ENCODE results near the gene GPC6.

DNA sequence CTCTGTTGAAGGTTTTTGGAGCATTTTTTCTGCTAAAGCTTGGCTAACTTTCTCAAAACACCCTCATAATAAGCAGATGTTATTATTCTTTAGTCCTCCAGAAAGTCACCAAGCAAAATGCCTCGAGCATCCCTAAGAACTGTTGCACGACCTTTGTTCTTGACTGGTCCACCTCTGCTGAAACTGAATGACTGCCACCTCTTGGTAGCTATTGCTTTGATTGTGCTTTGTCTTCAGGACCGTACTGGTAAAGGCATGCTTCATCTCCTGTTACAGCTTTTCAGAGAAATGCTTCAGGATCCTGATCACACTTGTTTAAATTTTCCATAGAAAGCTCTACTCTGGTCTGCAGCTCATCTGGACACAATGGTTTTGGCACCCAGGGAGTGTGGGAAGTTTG is 998.1 kb downstream of the GPC6 start:
- TF ChIP-seq, protein P1, sequence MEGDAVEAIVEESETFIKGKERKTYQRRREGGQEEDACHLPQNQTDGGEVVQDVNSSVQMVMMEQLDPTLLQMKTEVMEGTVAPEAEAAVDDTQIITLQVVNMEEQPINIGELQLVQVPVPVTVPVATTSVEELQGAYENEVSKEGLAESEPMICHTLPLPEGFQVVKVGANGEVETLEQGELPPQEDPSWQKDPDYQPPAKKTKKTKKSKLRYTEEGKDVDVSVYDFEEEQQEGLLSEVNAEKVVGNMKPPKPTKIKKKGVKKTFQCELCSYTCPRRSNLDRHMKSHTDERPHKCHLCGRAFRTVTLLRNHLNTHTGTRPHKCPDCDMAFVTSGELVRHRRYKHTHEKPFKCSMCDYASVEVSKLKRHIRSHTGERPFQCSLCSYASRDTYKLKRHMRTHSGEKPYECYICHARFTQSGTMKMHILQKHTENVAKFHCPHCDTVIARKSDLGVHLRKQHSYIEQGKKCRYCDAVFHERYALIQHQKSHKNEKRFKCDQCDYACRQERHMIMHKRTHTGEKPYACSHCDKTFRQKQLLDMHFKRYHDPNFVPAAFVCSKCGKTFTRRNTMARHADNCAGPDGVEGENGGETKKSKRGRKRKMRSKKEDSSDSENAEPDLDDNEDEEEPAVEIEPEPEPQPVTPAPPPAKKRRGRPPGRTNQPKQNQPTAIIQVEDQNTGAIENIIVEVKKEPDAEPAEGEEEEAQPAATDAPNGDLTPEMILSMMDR (tag by site-specific recombination; IDR thresholded peaks at IDR 0.05) = no peak
- TF ChIP-seq ZNF544 (tag by site-specific recombination; IDR thresholded peaks at IDR 0.05) (no peak), ZBTB21 (tag by site-specific recombination; IDR thresholded peaks at IDR 0.05) (no peak), ZNF792 (tag by site-specific recombination; IDR thresholded peaks at IDR 0.05) (no peak), ZNF529 (tag by site-specific recombination; IDR thresholded peaks at IDR 0.05; ENCODE audit: insufficient replicate concordance) (no peak), ZNF707 (tag by site-specific recombination; IDR thresholded peaks at IDR 0.05) (no peak), ZNF274 (IDR thresholded peaks at IDR 0.05; ENCODE audit: low read length) (no peak), ZNF274 (tag by site-specific recombination; IDR thresholded peaks at IDR 0.05; ENCODE audit: borderline replicate concordance) (no peak), ZNF174 (tag by site-specific recombination; IDR thresholded peaks at IDR 0.05) (no peak), ZNF2 (tag by site-specific recombination; IDR thresholded peaks at IDR 0.05) (no peak)
- TF ChIP-seq, protein P2, sequence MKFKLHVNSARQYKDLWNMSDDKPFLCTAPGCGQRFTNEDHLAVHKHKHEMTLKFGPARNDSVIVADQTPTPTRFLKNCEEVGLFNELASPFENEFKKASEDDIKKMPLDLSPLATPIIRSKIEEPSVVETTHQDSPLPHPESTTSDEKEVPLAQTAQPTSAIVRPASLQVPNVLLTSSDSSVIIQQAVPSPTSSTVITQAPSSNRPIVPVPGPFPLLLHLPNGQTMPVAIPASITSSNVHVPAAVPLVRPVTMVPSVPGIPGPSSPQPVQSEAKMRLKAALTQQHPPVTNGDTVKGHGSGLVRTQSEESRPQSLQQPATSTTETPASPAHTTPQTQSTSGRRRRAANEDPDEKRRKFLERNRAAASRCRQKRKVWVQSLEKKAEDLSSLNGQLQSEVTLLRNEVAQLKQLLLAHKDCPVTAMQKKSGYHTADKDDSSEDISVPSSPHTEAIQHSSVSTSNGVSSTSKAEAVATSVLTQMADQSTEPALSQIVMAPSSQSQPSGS (tag by site-specific recombination; IDR thresholded peaks at IDR 0.05; ENCODE audit: low read depth) = no peak
